GM10248 (cell line): ENCODE measurements around the gene ZNF335.

Experiments
- CTCF ChIA-PET: fragments of 300-600 bp; sonication (Branson Sonifier 250); formaldehyde crosslinking; extraction: SDS; loops from one replicate; lab custom pipeline; 2021; ENCODE audit warnings: antibody characterized with exemption; lab: Yijun Ruan, JAX
- POLR2A ChIA-PET: fragments of 350-650 bp; sonication (Branson Sonifier 250); formaldehyde crosslinking; extraction: SDS; loops from one replicate; lab custom pipeline; 2020; ENCODE audit warnings: antibody characterized with exemption; lab: Yijun Ruan, JAX
- DNase-seq: peaks from one replicate; pipeline ENCODE4 v3.0.0; 2012; ENCODE audit errors: extremely low spot score
- CTCF ChIP-seq: IDR thresholded peaks from 2 replicates; pipeline ENCODE4 v1.5.1; 2012; ENCODE audit warnings: mild to moderate bottlenecking, low read depth; ENCODE audit errors: extremely low read depth, missing control alignments, control extremely low read depth

Gene ZNF335

GRCh38 chr20:46004187-46004586 is 32.2 kb upstream of the ZNF335 start:
- CTCF ChIA-PET = interaction anchor here (1.1 to 11.6 kb wide), 4 partner anchors 10 to 29 kb away, joined by 3 to 140 read pairs (median 16); no protein-coding TSS in a partner anchor
- POLR2A ChIA-PET = no interaction called here
- no peak for DNase-seq
- TF ChIP-seq CTCF = no peak

- ChIA-PET CTCF (interaction anchor here (1.0 to 5.6 kb wide), 4 partner anchors 11 to 21 kb away, joined by 3 to 53 read pairs (median 26); no protein-coding TSS in a partner anchor), POLR2A (no interaction called here)
- no peak for DNase-seq
- TF ChIP-seq CTCF = no peak
These were observed 30.0 kb upstream of the ZNF335 start for GRCh38 chr20:46002008-46002407.

GRCh38 chr20:46001498-46001897 is 29.5 kb upstream of the ZNF335 start:
- ChIA-PET POLR2A (no interaction called here), CTCF (interaction anchor here (2.2 to 5.6 kb wide), 3 partner anchors 11 to 21 kb away, joined by 6 to 53 read pairs (median 45); no protein-coding TSS in a partner anchor)
- no peak for TF ChIP-seq CTCF
- DNase-seq = no peak

- CTCF ChIA-PET = interaction anchor here (1.6 to 5.6 kb wide), 5 partner anchors 12 to 348 kb away, joined by 3 to 53 read pairs (median 4); no protein-coding TSS in a partner anchor
- TF ChIP-seq CTCF = no peak
- POLR2A ChIA-PET = no interaction called here
- DNase-seq = no peak
These were observed 28.4 kb upstream of the ZNF335 start for GRCh38 chr20:46000262-46000996.

GRCh38 chr20:45999557-46000261 is 27.7 kb upstream of the ZNF335 start:
- ChIA-PET CTCF (interaction anchor here (1.2 to 5.6 kb wide), 8 partner anchors 13 to 349 kb away, joined by 3 to 53 read pairs (median 4); no protein-coding TSS in a partner anchor), POLR2A (no interaction called here)
- DNase-seq = no peak
- no peak for TF ChIP-seq CTCF

GRCh38 chr20:45998761-45999160 is 26.8 kb upstream of the ZNF335 start:
- POLR2A ChIA-PET = no interaction called here
- no peak for DNase-seq
- no peak for TF ChIP-seq CTCF
- CTCF ChIA-PET = interaction anchor here (1.2 to 5.6 kb wide), 8 partner anchors 12 to 350 kb away, joined by 3 to 53 read pairs (median 4); no protein-coding TSS in a partner anchor
